GM15510 (cell line): ENCODE data around the gene CCN6.

ENCODE experiments used
- POLR2A ChIP-seq: IDR thresholded peaks from 3 replicates; pipeline ENCODE4 v1.6.1; 2011; ENCODE audit warnings: borderline replicate concordance; ENCODE audit not compliant: insufficient read length; ENCODE audit errors: extremely low read depth

CCN6 gene

DNA sequence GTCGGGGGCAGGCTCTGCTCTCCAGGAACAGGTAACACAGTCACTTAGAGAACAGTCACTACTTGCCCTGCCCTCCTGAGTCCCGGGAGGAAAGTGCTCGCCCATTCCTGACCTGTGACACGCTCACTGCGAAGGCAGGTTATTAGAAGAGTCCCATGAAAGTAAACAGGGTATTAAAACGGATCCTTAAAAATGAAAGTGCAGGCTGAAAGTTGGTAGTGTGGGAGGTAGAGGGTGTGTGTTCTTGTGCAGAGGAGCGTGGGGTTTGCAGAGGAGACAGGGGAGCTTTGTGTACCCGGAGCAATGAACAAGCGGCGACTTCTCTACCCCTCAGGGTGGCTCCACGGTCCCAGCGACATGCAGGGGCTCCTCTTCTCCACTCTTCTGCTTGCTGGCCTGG lies at the start of gene CCN6:
Gene CCN6, plus strand, starts transcription at position 104 of the 400 bp plus-strand sequence. Its CDS starts 254 bp downstream, at position 358.
- TF ChIP-seq POLR2A: no peak

DNA sequence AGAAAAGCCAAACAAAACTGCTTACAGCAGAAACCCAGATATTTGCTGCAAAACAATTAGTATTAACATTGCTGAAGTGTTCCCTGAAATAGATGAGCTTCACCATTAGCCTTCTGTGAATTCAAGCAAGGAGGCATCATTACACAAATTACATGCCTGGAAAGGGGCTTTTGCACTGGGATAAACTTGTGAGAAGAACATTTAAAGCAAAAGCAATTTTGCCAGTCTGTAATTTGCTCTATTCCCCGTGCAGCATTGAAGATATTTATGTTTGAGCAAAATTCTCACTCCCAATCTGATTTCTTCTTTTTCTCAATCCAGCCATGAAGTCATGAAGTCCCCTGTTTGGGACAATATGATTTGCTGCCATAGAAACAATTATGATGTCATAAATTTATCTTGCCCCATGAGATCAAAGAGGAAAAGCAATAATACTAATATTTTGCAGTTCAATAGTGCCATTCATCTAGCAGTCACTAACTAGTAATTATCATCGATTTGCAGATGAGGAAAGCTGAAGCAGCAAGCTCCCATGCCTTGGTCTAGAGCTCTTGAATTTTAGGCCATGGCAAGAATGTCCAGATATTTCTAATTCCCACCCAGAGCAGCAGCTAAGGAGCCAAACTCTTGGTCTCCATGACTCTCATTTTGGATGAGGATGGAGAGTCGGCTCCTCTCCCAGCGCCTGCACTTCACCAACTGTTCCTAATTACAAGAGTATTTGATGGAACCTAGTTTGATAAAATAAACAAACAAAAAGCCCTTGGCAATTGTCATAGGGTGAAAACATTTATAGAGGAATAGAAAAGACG lies 49.5 kb upstream of the CCN6 start:
- TF ChIP-seq POLR2A: no peak

DNA sequence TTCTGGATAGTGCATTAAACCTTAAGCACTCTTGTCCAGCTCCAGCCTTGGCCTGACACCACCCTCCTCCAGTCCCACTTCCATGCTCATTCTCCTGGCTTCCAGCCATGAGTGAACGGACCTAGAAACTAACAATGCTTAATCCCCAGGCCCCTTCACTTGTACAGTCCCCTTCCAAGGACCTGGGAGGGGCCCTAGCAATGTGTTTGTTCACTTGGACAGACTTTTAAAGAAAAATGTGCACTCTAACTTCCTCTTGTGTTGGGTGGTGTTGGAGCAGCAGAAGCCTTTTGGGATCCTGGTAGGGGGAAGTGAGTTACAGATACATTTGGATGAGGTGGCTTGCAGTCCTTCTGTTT lies 48.9 kb upstream of the CCN6 start:
- no peak for TF ChIP-seq POLR2A

DNA sequence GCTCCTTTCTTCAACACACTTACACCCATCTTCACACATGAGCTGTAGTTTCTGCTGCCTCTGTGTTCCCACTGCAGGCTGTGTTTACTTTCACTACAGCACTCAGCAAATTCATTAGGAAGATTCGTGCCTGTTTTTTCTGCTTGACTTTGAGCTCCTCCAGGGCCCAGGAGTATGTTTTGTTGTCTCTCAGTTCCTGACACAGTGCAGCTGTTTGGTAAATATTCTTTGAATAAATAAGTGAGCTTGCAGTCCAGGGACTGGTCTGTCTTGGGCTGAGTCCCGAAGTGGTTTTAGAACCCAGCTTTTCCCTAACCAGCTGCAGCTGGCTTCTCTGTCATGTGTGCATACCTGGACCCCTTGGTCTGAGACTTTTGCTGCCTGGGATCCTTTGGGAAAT lies 46.6 kb upstream of the CCN6 start:
- TF ChIP-seq POLR2A: no peak

DNA sequence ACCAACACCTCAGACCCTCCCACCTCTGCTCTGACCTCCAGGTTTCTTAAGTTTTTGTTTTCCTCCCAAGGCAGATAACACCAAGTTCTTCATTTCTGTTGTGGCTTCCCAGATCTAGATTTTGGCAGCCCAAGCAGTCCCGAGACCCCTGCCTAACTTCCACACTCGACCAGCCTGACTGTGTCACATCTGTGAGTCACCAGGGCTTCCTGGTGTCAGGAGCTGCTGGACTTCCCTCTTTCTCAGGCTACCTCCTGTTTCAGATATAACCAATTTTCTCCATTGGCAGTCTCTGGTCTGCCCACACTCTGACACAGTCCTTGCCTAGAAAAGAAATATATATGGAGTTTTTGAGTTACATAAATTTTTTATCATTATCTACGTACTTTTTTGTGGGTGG lies 46.1 kb upstream of the CCN6 start:
- TF ChIP-seq POLR2A: no peak

DNA sequence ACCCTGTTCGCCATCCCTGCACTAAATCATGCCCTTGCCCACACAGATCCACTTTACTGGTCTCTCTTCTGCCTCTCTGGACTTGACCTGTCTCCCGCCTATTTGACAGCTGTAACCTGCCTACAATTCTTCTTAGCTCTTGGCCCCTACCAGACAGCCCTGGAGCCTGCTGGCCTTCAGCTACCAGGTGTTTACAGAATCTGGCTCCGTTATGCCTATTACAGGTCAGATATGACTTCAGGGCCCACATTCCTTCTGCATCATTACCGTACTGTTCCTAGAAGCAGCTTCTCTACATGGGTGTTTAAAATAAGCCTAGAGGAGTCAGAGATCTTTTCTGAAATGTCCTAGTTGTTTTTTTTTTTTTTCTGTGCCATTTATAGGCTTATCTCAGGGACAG lies 45.4 kb upstream of the CCN6 start:
- TF ChIP-seq POLR2A: no peak

DNA sequence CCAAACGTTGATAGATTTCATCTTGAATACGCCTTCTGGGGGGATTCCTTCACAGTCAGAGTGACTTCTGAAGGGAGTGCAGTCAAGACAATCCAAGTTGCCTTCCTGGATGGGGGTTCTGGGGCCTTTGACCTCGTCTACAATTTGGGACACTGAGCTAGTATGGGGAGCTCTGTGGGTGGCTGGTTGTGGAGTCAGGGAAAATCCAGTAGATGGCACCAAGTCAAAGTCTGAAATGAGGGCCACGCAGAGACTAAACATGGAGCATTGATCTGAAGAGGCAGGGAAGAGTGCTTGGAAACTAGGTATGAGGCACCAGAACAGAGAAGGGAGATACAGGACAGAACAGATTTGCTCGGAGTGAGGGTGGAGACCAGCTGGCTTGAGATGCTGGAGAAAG lies 43.6 kb upstream of the CCN6 start:
- no peak for TF ChIP-seq POLR2A

DNA sequence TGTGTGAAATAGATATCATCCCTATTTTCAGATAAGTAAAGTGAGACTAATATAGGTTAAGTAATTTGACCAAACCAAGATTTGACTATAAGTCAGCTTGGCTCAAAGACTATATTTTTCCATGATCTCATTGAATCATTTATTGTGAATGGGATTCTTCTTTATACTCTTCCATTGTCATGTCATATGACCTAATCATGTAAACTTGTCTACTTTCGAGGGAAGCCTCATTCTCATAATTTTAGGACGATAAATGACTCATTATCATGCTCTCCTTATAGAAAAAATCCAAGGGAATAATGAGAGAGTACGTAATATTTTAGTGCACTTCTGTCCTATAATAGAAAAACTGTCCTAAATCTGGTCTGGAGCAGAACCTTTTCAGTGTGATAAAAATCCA lies 40.9 kb upstream of the CCN6 start:
- TF ChIP-seq POLR2A: no peak

DNA sequence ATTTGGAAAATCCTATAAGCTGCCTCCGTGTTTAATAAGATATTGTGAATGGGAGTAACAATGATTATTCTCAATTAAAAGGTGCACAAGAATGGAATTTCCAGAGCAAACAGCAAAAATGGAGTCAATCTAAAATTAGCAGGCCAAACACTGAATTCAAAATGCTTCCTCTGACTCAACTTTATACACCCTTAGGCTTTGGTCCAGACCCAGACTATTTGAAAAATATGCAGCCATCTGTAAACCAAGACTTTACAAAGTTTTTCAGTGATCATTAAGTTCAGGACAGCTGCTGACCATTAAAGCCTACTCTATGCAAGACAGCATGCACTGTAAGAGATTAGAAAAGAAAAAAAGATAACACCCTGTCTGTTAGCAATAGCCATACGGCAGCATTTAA lies 39.4 kb upstream of the CCN6 start:
- TF ChIP-seq POLR2A: no peak

DNA sequence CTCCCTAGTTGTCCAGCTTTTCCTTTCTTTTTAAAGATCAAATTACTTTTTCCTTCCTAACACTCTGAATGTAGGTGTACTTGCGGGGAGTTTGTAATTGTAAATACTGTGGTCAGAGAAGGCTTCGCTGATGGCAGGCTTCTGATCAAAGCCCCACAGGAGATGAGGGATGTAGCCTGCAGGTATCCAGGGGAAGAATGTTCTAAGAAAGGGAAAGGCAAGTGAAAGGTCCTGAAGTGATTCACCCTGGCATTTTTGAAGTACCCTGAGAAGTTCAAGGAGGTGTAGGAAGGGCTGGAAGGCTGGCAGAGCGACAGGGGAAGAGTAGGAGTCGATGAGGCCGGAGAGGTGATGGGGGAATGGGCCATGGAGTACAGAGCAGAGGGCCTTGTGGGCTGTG lies 38.2 kb upstream of the CCN6 start:
- TF ChIP-seq POLR2A: no peak

DNA sequence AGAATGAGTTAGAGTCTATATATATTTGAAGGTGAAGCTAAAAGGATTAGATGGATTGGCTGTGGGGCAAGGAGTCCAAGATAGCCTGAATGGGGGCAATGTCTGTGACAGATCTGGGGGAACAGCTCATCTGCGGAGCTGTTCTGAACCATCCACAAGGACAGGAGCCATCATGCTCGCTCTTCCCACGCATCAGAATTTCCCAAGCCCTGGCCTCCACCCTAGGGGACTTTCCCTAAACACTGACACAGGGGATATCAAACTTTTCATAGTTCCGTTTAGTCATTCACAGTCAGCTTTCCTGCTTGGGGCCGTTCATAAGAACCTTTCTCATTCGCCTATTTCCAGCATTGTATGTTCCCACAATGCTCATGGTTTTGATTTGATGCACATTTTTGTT lies 37.6 kb upstream of the CCN6 start:
- TF ChIP-seq POLR2A: no peak

DNA sequence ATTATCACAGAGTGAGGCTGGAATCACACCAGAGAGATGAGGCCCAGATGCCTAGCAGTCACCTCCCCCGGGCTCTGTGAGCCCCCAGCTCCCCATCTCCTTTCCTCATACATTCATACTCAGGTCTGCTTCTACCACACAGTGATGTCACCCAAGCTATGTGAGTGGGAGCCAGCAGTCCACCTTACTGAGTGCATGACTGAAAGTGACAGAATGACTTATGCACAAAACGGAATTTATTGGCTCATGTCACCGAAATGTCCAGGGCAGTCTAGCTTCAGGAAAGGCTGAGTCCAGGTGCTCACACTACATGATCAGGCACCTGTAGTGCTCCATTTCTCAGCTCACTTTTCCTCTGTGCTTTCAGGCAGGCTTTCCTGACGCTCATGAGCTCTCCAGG lies 36.7 kb upstream of the CCN6 start:
- TF ChIP-seq POLR2A: no peak

DNA sequence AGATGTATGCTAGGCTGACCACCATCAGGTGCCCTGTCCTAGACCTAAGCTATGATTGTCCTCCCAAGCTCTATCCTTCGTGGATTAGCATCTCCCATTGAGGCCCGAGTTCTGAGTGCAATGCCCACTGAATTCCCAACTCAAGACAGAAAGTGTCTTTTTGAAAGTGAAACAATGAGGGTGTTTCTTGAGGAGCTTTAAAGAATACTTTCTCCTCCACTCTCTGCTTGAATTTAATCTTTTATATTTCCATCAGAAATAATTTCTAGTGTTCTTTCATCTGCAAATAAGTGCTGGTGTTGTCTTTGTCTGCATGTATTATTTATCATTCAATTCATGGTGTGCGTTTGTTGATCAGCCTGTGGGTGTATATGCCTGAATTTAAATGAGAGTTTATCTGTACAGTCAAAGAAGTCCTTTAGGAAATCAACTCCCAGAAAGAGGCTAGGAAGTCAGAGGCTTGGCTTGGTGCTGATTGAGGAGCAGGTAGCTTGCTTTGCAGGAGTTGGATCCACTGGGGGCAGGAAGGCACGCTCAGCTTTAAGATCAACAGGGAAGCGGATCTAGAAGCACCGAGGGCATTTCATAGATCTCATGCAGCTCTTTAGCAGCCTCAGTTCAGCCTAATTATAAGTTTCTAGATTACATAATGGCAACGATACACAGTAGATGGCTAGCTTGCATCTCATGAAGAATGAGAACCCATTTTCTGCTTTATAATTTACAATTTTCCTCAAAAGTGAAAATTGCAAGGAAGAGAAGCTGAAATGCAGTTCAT lies 36.0 kb upstream of the CCN6 start:
- no peak for TF ChIP-seq POLR2A

DNA sequence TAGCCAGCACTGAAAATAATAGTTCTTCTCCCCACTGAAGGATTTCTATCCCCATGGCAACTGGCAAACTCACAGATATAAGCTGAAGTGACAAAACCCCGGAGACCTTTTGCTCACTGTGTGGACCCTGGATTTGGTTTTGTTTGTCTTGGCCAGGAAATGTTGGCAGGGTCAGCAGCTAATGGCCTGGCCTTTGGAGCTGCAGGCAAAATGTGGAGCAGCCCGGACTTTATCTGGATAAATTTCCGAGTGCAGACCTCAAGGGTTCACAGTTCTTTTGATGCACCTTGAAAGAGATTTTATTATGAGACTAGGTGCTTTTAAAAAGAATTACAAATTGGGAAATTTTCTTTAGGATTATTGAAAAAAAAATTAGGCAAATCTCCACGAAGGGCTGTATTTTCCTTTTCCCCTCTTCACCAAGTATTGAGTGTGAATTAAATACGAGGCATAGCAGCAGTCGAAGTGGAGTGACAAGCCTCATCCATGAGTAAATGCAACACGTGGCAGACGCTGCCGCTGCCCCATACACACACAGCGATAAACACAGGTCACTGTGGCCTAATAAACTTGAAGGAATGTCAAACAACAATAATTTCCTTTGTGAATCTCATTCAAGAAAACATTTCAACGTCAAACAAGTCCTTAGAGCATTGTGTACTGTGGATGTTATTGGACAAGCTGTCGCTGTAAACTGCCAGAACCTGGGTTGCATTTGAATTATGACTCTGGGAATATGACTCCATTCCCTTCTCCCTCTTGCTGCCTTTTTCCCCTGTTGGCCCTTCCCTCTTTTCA lies 35.1 kb upstream of the CCN6 start:
- TF ChIP-seq POLR2A: no peak

DNA sequence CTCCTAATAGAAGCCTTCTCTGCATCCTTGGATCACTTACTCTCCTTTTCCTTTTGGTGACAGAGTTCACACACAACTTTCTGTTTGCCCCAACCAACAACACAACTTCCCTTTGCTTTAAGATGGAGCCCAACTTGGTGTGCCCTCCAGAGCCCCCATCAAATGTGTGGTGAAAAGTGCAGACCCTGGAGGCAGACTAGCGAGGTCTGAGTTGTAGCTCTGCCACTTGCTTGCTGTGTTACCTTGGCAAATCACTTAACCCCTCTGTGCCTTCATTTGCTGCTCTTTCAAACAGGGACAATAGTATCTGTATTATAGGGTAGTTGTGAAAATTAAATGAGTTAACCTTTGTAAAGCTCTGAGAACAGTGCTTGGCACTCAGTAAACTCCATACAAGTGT lies 34.3 kb upstream of the CCN6 start:
- TF ChIP-seq POLR2A: no peak
